ENCODE measurements around the gene SLC44A2.

The SLC44A2 gene

GRCh38 chr19:10653732-10654609 is 28.6 kb downstream of the SLC44A2 start, which contains the start of gene ILF3:
Gene ILF3 (plus strand): TSS chr19:10654346. CDS start chr19:10670606, 16,260 bp downstream.
- Histone ChIP-seq H3K4me1 (ENCODE audit: control insufficient read depth, insufficient read depth, low read length) (peaks cover 7% of the 10 kb centered on the region; the same call in 1 of the 2 replicates), H3K4me3 (ENCODE audit: low read depth, low read length) (peak within 1 kb of the TSS; percentile 61), H3K9me3 (ENCODE audit: control insufficient read depth, insufficient read depth, low read depth, low read length) (no peaks in the 10 kb centered on the region), H3K27ac (ENCODE audit: extremely low read depth, low read depth, low read length) (peak within 1 kb of the TSS; percentile 89), H3K36me3 (ENCODE audit: control insufficient read depth in 2 of 2, insufficient read depth in 1 of 2, low read length in 2 of 2) (peaks cover 15 to 33% of the 10 kb centered on the region in 2 experiments; a peak in 2 of 3 replicates)
- ChIA-PET POLR2A (interaction anchor here (1.1 to 1.3 kb wide), 2 partner anchors 10 to 47 kb away, joined by 3 to 4 read pairs; partner anchors contain the start of gene QTRT1), CTCF (interaction anchor here (0.7 to 1.2 kb wide), 2 partner anchors 10 to 73 kb away, joined by 3 to 5 read pairs; no protein-coding TSS in a partner anchor)
- TF ChIP-seq ZNF362 (tag by site-specific recombination; IDR thresholded peaks at IDR 0.05) = peak; percentile 99
- peak; percentile 71 for TF ChIP-seq ZNF398 (tag by site-specific recombination; IDR thresholded peaks at IDR 0.05)
- peak; percentile 88 for TF ChIP-seq ZNF843 (tag by site-specific recombination; IDR thresholded peaks at IDR 0.05)
- TF ChIP-seq ZNF501 (tag by site-specific recombination; IDR thresholded peaks at IDR 0.05) = peak; percentile 61; the same call in 1 of the 2 replicates
- peak; percentile 93 for TF ChIP-seq ZSCAN23 (tag by site-specific recombination; IDR thresholded peaks at IDR 0.05)
- peak; percentile 78; the same call in 1 of the 2 replicates for TF ChIP-seq ZNF561 (tag by site-specific recombination; IDR thresholded peaks at IDR 0.05; ENCODE audit: borderline replicate concordance)
- TF ChIP-seq ZNF792 (tag by site-specific recombination; IDR thresholded peaks at IDR 0.05) = 0 out of 2 replicates have a peak, but pooled peaks have one; percentile 23
- TF ChIP-seq ZNF785 (tag by site-specific recombination; IDR thresholded peaks at IDR 0.05) = peak; percentile 78; the same call in 1 of the 2 replicates
- TF ChIP-seq KLF8 (tag by site-specific recombination; IDR thresholded peaks at IDR 0.05) = peak; percentile 99
- TF ChIP-seq ZBTB1 (tag by site-specific recombination; IDR thresholded peaks at IDR 0.05) = peak; percentile 85
- TF ChIP-seq KLF17 (tag by site-specific recombination; IDR thresholded peaks at IDR 0.05) = peak; percentile 99
- TF ChIP-seq ZNF664 (tag by site-specific recombination; IDR thresholded peaks at IDR 0.05) = peak; percentile 51
- TF ChIP-seq HOXD13 (CRISPR knock-in tag; IDR thresholded peaks at IDR 0.05; ENCODE audit: borderline replicate concordance) = 0 out of 2 replicates have a peak, but pooled peaks have one; percentile 18
- peak; percentile 97; the same call in 1 of the 2 replicates for TF ChIP-seq ZNF175 (tag by site-specific recombination; IDR thresholded peaks at IDR 0.05)
- peak; percentile 88 for TF ChIP-seq WT1 (tag by site-specific recombination; IDR thresholded peaks at IDR 0.05)
- peak; percentile 99 for TF ChIP-seq SP3 (tag by site-specific recombination; IDR thresholded peaks at IDR 0.05)
- no peak for TF ChIP-seq ZNF677 (tag by site-specific recombination; IDR thresholded peaks at IDR 0.05)
- TF ChIP-seq, protein P1, sequence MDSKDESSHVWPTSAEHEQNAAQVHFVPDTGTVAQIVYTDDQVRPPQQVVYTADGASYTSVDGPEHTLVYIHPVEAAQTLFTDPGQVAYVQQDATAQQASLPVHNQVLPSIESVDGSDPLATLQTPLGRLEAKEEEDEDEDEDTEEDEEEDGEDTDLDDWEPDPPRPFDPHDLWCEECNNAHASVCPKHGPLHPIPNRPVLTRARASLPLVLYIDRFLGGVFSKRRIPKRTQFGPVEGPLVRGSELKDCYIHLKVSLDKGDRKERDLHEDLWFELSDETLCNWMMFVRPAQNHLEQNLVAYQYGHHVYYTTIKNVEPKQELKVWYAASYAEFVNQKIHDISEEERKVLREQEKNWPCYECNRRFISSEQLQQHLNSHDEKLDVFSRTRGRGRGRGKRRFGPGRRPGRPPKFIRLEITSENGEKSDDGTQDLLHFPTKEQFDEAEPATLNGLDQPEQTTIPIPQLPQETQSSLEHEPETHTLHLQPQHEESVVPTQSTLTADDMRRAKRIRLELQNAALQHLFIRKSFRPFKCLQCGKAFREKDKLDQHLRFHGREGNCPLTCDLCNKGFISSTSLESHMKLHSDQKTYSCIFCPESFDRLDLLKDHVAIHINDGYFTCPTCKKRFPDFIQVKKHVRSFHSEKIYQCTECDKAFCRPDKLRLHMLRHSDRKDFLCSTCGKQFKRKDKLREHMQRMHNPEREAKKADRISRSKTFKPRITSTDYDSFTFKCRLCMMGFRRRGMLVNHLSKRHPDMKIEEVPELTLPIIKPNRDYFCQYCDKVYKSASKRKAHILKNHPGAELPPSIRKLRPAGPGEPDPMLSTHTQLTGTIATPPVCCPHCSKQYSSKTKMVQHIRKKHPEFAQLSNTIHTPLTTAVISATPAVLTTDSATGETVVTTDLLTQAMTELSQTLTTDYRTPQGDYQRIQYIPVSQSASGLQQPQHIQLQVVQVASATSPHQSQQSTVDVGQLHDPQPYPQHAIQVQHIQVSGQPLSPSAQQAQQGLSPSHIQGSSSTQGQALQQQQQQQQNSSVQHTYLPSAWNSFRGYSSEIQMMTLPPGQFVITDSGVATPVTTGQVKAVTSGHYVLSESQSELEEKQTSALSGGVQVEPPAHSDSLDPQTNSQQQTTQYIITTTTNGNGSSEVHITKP (tag by site-specific recombination; IDR thresholded peaks at IDR 0.05) = peak; percentile 98
- peak; percentile 89; the same call in 1 of the 2 replicates for TF ChIP-seq ZNF391 (tag by site-specific recombination; IDR thresholded peaks at IDR 0.05; ENCODE audit: borderline replicate concordance, low read depth)
- peak; percentile 83 for TF ChIP-seq ZNF18 (tag by site-specific recombination; IDR thresholded peaks at IDR 0.05)
- TF ChIP-seq ZSCAN16 (tag by site-specific recombination; IDR thresholded peaks at IDR 0.05) = no peak; the same call in 1 of the 2 replicates
- peak; percentile 63 for TF ChIP-seq ZNF341 (tag by site-specific recombination; IDR thresholded peaks at IDR 0.05; ENCODE audit: low read depth)
- TF ChIP-seq, protein P2, sequence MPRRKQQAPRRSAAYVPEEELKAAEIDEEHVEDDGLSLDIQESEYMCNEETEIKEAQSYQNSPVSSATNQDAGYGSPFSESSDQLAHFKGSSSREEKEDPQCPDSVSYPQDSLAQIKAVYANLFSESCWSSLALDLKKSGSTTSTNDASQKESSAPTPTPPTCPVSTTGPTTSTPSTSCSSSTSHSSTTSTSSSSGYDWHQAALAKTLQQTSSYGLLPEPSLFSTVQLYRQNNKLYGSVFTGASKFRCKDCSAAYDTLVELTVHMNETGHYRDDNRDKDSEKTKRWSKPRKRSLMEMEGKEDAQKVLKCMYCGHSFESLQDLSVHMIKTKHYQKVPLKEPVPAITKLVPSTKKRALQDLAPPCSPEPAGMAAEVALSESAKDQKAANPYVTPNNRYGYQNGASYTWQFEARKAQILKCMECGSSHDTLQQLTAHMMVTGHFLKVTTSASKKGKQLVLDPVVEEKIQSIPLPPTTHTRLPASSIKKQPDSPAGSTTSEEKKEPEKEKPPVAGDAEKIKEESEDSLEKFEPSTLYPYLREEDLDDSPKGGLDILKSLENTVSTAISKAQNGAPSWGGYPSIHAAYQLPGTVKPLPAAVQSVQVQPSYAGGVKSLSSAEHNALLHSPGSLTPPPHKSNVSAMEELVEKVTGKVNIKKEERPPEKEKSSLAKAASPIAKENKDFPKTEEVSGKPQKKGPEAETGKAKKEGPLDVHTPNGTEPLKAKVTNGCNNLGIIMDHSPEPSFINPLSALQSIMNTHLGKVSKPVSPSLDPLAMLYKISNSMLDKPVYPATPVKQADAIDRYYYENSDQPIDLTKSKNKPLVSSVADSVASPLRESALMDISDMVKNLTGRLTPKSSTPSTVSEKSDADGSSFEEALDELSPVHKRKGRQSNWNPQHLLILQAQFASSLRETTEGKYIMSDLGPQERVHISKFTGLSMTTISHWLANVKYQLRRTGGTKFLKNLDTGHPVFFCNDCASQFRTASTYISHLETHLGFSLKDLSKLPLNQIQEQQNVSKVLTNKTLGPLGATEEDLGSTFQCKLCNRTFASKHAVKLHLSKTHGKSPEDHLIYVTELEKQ (tag by site-specific recombination; IDR thresholded peaks at IDR 0.05; ENCODE audit: borderline replicate concordance) = peak; percentile 84; the same call in 1 of the 2 replicates
